Measurements from ENCODE around the gene ERG. TPM values are rescaled to one million over a fixed set of nuclear protein-coding genes. Genes with fewer than 3 reads are reported as not detected.

ERG gene
- polyA plus RNA-seq, 1 of the 3 experiments (the other 2 are of a cell fraction) = not detected

DNA sequence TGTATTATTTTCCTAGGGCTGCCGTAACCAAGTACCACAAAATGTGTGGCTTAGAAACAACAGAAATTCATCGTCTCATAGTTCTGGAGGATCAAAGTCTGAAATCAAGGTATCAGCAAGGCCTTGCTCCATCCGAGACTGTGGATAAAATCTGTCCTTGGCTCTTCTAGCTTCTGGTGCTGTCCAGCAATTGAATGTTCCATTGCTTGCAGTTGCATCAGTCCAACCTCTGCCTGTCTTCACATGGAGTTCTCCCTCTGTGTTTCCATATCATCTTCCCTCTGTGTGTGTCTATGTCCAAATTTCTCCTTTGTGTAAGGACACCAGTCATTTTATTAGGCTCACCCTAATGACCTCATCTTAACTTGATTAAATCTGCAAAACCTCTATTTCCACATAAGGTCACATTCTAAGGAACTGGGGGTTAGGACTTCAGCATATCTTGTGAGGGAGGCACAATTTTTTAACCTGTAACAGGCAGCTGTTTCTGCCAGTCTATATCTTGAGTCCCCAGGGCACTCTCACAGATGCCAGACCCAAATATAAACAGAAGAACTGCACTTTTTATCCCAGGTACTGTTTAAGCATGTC, 84.2 kb downstream of the ERG start:
- Histone ChIP-seq H3F3A (replicated peaks; ENCODE audit: insufficient read depth) (no peaks in the 10 kb centered on the region), H3K4me3 (ENCODE audit: low read depth in 2 of 2, low read length in 1 of 2) (no peak overlapping the region), H3K9ac (no peak overlapping the region), H2AFZ (ENCODE audit: low read depth) (no peak overlapping the region), H3K27ac (ENCODE audit: low read depth in 2 of 2, low read length in 1 of 2) (no peak overlapping the region), H4K20me1 (ENCODE audit: insufficient read depth) (no peaks in the 10 kb centered on the region), H3K4me2 (no peak overlapping the region), H3K36me3 (replicated peaks in 1 of 2; ENCODE audit: control insufficient read depth in 1 of 2, insufficient read depth in 2 of 2, low read length in 1 of 2) (no peaks in the 10 kb centered on the region), H3K9me3 (no peaks in the 10 kb centered on the region), H3K79me2 (ENCODE audit: insufficient read depth) (no peaks in the 10 kb centered on the region), H3K4me1 (ENCODE audit: control insufficient read depth in 1 of 2, insufficient read depth in 2 of 2, low read depth in 1 of 2, low read length in 1 of 2) (no peaks in the 10 kb centered on the region), H3K27me3 (ENCODE audit: insufficient read depth) (no peaks in the 10 kb centered on the region), H3K9me2 (no peaks in the 10 kb centered on the region)
- CTCF ChIA-PET = interaction anchor here (0.9 to 1.2 kb wide), 2 partner anchors 10 to 25 kb away, joined by 3 read pairs; no protein-coding TSS in a partner anchor
- no peak for DNase-seq
- POLR2A ChIA-PET = no interaction called here
- WGBS (ENCODE audit: low lambda C conversion rate) = 77% methylated on average over 3 of the region's 3 CpGs
- TF ChIP-seq, protein P1, sequence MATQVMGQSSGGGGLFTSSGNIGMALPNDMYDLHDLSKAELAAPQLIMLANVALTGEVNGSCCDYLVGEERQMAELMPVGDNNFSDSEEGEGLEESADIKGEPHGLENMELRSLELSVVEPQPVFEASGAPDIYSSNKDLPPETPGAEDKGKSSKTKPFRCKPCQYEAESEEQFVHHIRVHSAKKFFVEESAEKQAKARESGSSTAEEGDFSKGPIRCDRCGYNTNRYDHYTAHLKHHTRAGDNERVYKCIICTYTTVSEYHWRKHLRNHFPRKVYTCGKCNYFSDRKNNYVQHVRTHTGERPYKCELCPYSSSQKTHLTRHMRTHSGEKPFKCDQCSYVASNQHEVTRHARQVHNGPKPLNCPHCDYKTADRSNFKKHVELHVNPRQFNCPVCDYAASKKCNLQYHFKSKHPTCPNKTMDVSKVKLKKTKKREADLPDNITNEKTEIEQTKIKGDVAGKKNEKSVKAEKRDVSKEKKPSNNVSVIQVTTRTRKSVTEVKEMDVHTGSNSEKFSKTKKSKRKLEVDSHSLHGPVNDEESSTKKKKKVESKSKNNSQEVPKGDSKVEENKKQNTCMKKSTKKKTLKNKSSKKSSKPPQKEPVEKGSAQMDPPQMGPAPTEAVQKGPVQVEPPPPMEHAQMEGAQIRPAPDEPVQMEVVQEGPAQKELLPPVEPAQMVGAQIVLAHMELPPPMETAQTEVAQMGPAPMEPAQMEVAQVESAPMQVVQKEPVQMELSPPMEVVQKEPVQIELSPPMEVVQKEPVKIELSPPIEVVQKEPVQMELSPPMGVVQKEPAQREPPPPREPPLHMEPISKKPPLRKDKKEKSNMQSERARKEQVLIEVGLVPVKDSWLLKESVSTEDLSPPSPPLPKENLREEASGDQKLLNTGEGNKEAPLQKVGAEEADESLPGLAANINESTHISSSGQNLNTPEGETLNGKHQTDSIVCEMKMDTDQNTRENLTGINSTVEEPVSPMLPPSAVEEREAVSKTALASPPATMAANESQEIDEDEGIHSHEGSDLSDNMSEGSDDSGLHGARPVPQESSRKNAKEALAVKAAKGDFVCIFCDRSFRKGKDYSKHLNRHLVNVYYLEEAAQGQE (IDR thresholded peaks at IDR 0.05; ENCODE audit: low read depth, low read length) = peak; percentile 82
- no peak for TF ChIP-seq NFIC (IDR thresholded peaks at IDR 0.05; ENCODE audit: borderline replicate concordance)

DNA sequence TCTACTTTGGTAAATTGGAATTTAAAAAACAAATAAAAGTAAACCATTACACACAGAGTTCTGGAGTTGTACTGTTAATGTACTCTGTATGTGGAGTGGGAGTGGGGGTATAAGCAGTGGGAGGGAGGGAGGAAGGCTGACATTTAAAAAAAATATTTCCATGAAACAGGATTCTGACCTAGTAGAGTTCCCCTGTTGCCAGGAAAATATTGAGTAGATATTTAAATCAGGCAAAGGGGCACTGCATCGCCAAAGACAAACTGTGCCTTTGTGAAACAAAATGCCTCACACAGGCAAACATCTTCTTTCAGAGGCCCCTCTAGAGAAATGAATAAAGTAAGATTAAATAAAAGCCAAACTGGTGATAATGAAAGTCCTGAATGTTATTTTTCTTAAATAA, 87.8 kb downstream of the ERG start:
- ChIA-PET POLR2A (no interaction called here), CTCF (no interaction called here)
- TF ChIP-seq, protein P2, sequence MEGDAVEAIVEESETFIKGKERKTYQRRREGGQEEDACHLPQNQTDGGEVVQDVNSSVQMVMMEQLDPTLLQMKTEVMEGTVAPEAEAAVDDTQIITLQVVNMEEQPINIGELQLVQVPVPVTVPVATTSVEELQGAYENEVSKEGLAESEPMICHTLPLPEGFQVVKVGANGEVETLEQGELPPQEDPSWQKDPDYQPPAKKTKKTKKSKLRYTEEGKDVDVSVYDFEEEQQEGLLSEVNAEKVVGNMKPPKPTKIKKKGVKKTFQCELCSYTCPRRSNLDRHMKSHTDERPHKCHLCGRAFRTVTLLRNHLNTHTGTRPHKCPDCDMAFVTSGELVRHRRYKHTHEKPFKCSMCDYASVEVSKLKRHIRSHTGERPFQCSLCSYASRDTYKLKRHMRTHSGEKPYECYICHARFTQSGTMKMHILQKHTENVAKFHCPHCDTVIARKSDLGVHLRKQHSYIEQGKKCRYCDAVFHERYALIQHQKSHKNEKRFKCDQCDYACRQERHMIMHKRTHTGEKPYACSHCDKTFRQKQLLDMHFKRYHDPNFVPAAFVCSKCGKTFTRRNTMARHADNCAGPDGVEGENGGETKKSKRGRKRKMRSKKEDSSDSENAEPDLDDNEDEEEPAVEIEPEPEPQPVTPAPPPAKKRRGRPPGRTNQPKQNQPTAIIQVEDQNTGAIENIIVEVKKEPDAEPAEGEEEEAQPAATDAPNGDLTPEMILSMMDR (IDR thresholded peaks at IDR 0.05) = no peak
- TF ChIP-seq CHD2 (IDR thresholded peaks at IDR 0.05; ENCODE audit: low read length, partially characterized antibody) = no peak
- TF ChIP-seq NFIC (IDR thresholded peaks at IDR 0.05; ENCODE audit: borderline replicate concordance) = no peak
- TF ChIP-seq NRF1 (IDR thresholded peaks at IDR 0.05; ENCODE audit: low read depth, low read length) = no peak
- no peak for TF ChIP-seq TAF1 (IDR thresholded peaks at IDR 0.05; ENCODE audit: borderline replicate concordance, low read depth, low read length)
- no peak for TF ChIP-seq JUND (IDR thresholded peaks at IDR 0.05)
- TF ChIP-seq TCF12 (IDR thresholded peaks at IDR 0.05) = no peak
- TF ChIP-seq ELF1 (IDR thresholded peaks at IDR 0.05) = no peak
- TF ChIP-seq, protein P3, sequence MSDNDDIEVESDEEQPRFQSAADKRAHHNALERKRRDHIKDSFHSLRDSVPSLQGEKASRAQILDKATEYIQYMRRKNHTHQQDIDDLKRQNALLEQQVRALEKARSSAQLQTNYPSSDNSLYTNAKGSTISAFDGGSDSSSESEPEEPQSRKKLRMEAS (IDR thresholded peaks at IDR 0.05; ENCODE audit: low read depth) = no peak
- TF ChIP-seq RXRA (IDR thresholded peaks at IDR 0.05; ENCODE audit: borderline replicate concordance, low read depth) = no peak
- TF ChIP-seq, protein P4, sequence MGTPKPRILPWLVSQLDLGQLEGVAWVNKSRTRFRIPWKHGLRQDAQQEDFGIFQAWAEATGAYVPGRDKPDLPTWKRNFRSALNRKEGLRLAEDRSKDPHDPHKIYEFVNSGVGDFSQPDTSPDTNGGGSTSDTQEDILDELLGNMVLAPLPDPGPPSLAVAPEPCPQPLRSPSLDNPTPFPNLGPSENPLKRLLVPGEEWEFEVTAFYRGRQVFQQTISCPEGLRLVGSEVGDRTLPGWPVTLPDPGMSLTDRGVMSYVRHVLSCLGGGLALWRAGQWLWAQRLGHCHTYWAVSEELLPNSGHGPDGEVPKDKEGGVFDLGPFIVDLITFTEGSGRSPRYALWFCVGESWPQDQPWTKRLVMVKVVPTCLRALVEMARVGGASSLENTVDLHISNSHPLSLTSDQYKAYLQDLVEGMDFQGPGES (IDR thresholded peaks at IDR 0.05; ENCODE audit: low read depth, low read length) = no peak
- no peak for TF ChIP-seq RFX5 (IDR thresholded peaks at IDR 0.05; ENCODE audit: low read length)
- TF ChIP-seq, protein P5, sequence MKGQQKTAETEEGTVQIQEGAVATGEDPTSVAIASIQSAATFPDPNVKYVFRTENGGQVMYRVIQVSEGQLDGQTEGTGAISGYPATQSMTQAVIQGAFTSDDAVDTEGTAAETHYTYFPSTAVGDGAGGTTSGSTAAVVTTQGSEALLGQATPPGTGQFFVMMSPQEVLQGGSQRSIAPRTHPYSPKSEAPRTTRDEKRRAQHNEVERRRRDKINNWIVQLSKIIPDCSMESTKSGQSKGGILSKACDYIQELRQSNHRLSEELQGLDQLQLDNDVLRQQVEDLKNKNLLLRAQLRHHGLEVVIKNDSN (IDR thresholded peaks at IDR 0.05; ENCODE audit: borderline replicate concordance, low read depth) = no peak
- no peak for TF ChIP-seq YY1 (IDR thresholded peaks at IDR 0.05; ENCODE audit: low read depth)
- no peak for TF ChIP-seq GATA2 (CRISPR knock-in tag; IDR thresholded peaks at IDR 0.05)
- TF ChIP-seq, protein P6, sequence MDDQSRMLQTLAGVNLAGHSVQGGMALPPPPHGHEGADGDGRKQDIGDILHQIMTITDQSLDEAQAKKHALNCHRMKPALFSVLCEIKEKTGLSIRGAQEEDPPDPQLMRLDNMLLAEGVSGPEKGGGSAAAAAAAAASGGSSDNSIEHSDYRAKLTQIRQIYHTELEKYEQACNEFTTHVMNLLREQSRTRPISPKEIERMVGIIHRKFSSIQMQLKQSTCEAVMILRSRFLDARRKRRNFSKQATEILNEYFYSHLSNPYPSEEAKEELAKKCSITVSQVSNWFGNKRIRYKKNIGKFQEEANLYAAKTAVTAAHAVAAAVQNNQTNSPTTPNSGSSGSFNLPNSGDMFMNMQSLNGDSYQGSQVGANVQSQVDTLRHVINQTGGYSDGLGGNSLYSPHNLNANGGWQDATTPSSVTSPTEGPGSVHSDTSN (IDR thresholded peaks at IDR 0.05) = no peak
- no peak for TF ChIP-seq FOXJ3 (CRISPR knock-in tag; IDR thresholded peaks at IDR 0.05)
- no peak for TF ChIP-seq POLR2AphosphoS5 (IDR thresholded peaks at IDR 0.05; ENCODE audit: low read depth, low read length)

More for the DNA sequence above, 87.8 kb downstream of the ERG start:
- WGBS (ENCODE audit: low lambda C conversion rate) = 65% methylated on average over 1 of the region's 1 CpG
- Histone ChIP-seq H2AFZ (ENCODE audit: low read depth) (no peak overlapping the region), H3K27me3 (ENCODE audit: insufficient read depth) (no peaks in the 10 kb centered on the region), H3K79me2 (ENCODE audit: insufficient read depth) (no peaks in the 10 kb centered on the region), H3K4me1 (ENCODE audit: control insufficient read depth in 1 of 2, insufficient read depth in 2 of 2, low read depth in 1 of 2, low read length in 1 of 2) (no peaks in the 10 kb centered on the region), H3K4me3 (ENCODE audit: low read depth in 2 of 2, low read length in 1 of 2) (no peak overlapping the region), H3K9me3 (no peaks in the 10 kb centered on the region), H3K9ac (no peak overlapping the region), H3K9me2 (no peaks in the 10 kb centered on the region), H3K4me2 (no peak overlapping the region), H3F3A (replicated peaks; ENCODE audit: insufficient read depth) (no peaks in the 10 kb centered on the region), H3K36me3 (replicated peaks in 1 of 2; ENCODE audit: control insufficient read depth in 1 of 2, insufficient read depth in 2 of 2, low read length in 1 of 2) (no peaks in the 10 kb centered on the region), H4K20me1 (ENCODE audit: insufficient read depth) (no peaks in the 10 kb centered on the region), H3K27ac (ENCODE audit: low read depth in 2 of 2, low read length in 1 of 2) (no peak overlapping the region; a peak in 1 of 4 replicates)
- DNase-seq = no peak
